Measurements from ENCODE around the gene PAK6. TPM values are rescaled to one million over a fixed set of nuclear protein-coding genes. Genes with fewer than 3 reads are reported as not detected.

Gene PAK6
- polyA plus RNA-seq, 1 of the 3 experiments (the other 2 are of a cell fraction) = 0.07 TPM

DNA sequence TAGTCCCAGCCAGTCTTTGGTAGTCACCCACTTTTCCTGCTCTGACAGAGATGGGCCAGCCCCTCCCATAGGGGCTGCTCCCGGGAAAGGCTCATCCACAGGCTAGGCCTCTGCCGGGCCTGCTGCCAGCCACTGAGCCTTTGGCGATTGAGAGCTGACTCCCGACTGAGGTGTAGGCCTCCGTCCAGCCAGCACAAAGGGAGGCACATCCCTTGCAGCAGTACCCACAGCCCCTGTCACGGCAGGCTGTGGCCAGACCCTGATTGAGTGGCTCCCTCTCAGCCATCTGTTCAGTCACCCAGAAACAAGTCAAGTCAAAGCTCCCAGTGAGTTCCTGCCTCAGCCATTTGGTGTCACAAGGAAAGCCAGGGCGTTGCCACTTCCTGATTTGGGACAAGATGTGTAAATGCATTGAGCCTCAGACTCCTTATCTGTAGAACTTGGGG, 6.2 kb upstream of the PAK6 start:
- no peak overlapping the region for H2AFZ ChIP-seq (ENCODE audit: low read depth)
- no peak overlapping the region for H3K4me3 ChIP-seq (ENCODE audit: low read depth in 2 of 2, low read length in 1 of 2)
- no peak for DNase-seq
- no peaks in the 10 kb centered on the region for H3K27me3 ChIP-seq (ENCODE audit: insufficient read depth)
- WGBS (ENCODE audit: low lambda C conversion rate) = 100% methylated on average over 1 of the region's 7 CpGs
- peaks cover 0 to 6% of the 10 kb centered on the region in 2 experiments; a peak in 1 of 4 replicates for H3K4me1 ChIP-seq (ENCODE audit: control insufficient read depth in 1 of 2, insufficient read depth in 2 of 2, low read depth in 1 of 2, low read length in 1 of 2)
- no peaks in the 10 kb centered on the region for H4K20me1 ChIP-seq (ENCODE audit: insufficient read depth)
- no peaks in the 10 kb centered on the region for H3K36me3 ChIP-seq (replicated peaks in 1 of 2; ENCODE audit: control insufficient read depth in 1 of 2, insufficient read depth in 2 of 2, low read length in 1 of 2)
- no peak overlapping the region for H3K9ac ChIP-seq
- H3K27ac ChIP-seq (ENCODE audit: low read depth in 2 of 2, low read length in 1 of 2) = no peak overlapping the region; a peak in 1 of 4 replicates
- no peak for TF ChIP-seq YY1 (IDR thresholded peaks at IDR 0.05; ENCODE audit: low read depth)
- no peak for TF ChIP-seq FOXM1 (IDR thresholded peaks at IDR 0.05; ENCODE audit: low read depth)
- TF ChIP-seq RFX5 (IDR thresholded peaks at IDR 0.05; ENCODE audit: low read length) = no peak
- no peak for TF ChIP-seq NFIC (IDR thresholded peaks at IDR 0.05; ENCODE audit: borderline replicate concordance)
- ChIA-PET POLR2A (no interaction called here), CTCF (interaction anchor here (0.9 to 34.5 kb wide), 3 partner anchors 15 to 144 kb away, joined by 3 to 720 read pairs (median 5); no protein-coding TSS in a partner anchor)
- peaks cover 4% of the 10 kb centered on the region for H3F3A ChIP-seq (replicated peaks; ENCODE audit: insufficient read depth)
- no peaks in the 10 kb centered on the region for H3K9me3 ChIP-seq
- H3K79me2 ChIP-seq (ENCODE audit: insufficient read depth) = no peaks in the 10 kb centered on the region
- H3K9me2 ChIP-seq = no peaks in the 10 kb centered on the region
- no peak overlapping the region for H3K4me2 ChIP-seq

- H3F3A ChIP-seq (replicated peaks; ENCODE audit: insufficient read depth) = peaks cover 4% of the 10 kb centered on the region
- H2AFZ ChIP-seq (ENCODE audit: low read depth) = no peak overlapping the region
- no peak overlapping the region for H3K27ac ChIP-seq (ENCODE audit: low read depth in 2 of 2, low read length in 1 of 2)
- no peaks in the 10 kb centered on the region for H3K36me3 ChIP-seq (replicated peaks in 1 of 2; ENCODE audit: control insufficient read depth in 1 of 2, insufficient read depth in 2 of 2, low read length in 1 of 2)
- no peaks in the 10 kb centered on the region for H4K20me1 ChIP-seq (ENCODE audit: insufficient read depth)
- H3K79me2 ChIP-seq (ENCODE audit: insufficient read depth) = no peaks in the 10 kb centered on the region
- H3K9me2 ChIP-seq = no peaks in the 10 kb centered on the region
- TF ChIP-seq TCF12 (IDR thresholded peaks at IDR 0.05) (no peak), SIN3A (IDR thresholded peaks at IDR 0.05; ENCODE audit: borderline replicate concordance, low read depth, low read length) (no peak), TEAD4 (IDR thresholded peaks at IDR 0.05; ENCODE audit: borderline replicate concordance, insufficient read depth) (no peak), SMC3 (IDR thresholded peaks at IDR 0.05; ENCODE audit: low read depth, low read length) (no peak), MAX (IDR thresholded peaks at IDR 0.05; ENCODE audit: low read depth) (no peak), JUND (IDR thresholded peaks at IDR 0.05) (no peak), RAD21 (IDR thresholded peaks at IDR 0.05; ENCODE audit: low read length) (no peak), ELF1 (IDR thresholded peaks at IDR 0.05) (no peak), RCOR1 (IDR thresholded peaks at IDR 0.05; ENCODE audit: low read length) (no peak), CTCF (IDR thresholded peaks at IDR 0.05) (no peak), GABPA (IDR thresholded peaks at IDR 0.05; ENCODE audit: low read depth) (no peak), EP300 (IDR thresholded peaks at IDR 0.05; ENCODE audit: borderline replicate concordance in 1 of 2, low read depth in 1 of 2, low read length in 1 of 2) (no peak)
- no peak overlapping the region for H3K9ac ChIP-seq
- H3K4me1 ChIP-seq (ENCODE audit: control insufficient read depth in 1 of 2, insufficient read depth in 2 of 2, low read depth in 1 of 2, low read length in 1 of 2) = peaks cover 4 to 13% of the 10 kb centered on the region in 2 experiments; a peak in 2 of 4 replicates
- ChIA-PET POLR2A (no interaction called here), CTCF (interaction anchor here (0.7 to 34.5 kb wide), 5 partner anchors 8 to 145 kb away, joined by 3 to 720 read pairs (median 3); no protein-coding TSS in a partner anchor)
- DNase-seq = no peak
- H3K4me2 ChIP-seq = no peak overlapping the region
- no peaks in the 10 kb centered on the region for H3K27me3 ChIP-seq (ENCODE audit: insufficient read depth)
- WGBS (ENCODE audit: low lambda C conversion rate) = 96% methylated on average over 11 of the region's 11 CpGs
- H3K9me3 ChIP-seq = no peaks in the 10 kb centered on the region
- no peak overlapping the region for H3K4me3 ChIP-seq (ENCODE audit: low read depth in 2 of 2, low read length in 1 of 2)
Observed at GRCh38 chr15:40233727-40234577, 4.9 kb upstream of the PAK6 start.
